OCI-LY7 (cell line): Measurements from ENCODE around the gene TMEM95. TPM values are rescaled to one million over a fixed set of nuclear protein-coding genes. Genes with fewer than 3 reads are reported as not detected.

ENCODE experiments used
- BruUV-seq: library from RNA; stranded (reverse); fragments of 400-500 nt; replicated peaks from 2 replicates; lab custom pipeline; 2021; lab: Mats Ljungman, UMichigan
- CTCF ChIA-PET: fragments of 300-600 bp; sonication (Branson Sonifier 250); formaldehyde crosslinking; loops from one replicate; lab custom pipeline; 2022; ENCODE audit warnings: antibody characterized with exemption; ENCODE audit not compliant: unreplicated experiment; lab: Charles Lee
- POLR2A ChIA-PET: fragments of 300-600 bp; sonication (Branson Sonifier 250); formaldehyde crosslinking; loops from one replicate; lab custom pipeline; 2022; ENCODE audit warnings: antibody characterized with exemption; lab: Charles Lee
- DNase-seq: peaks from one replicate; pipeline ENCODE4 v3.0.0-alpha.2; 2015; ENCODE audit warnings: low spot score
- H2AFZ ChIP-seq: fragments of 200-600 bp; sonication (generic), shearing (Covaris generic); 2 replicates; pipeline ENCODE4 v1.6.1; 2014; ENCODE audit warnings: mild to moderate bottlenecking, antibody characterized with exemption, low read length, moderate library complexity
- H3K27ac ChIP-seq: fragments of 200-600 bp; sonication (generic); 2 replicates; pipeline ENCODE4 v1.5.1; 2014; ENCODE audit warnings: mixed run types, low read depth, mild to moderate bottlenecking, moderate library complexity, low read length, inconsistent platforms; ENCODE audit not compliant: poor library complexity, severe bottlenecking
- H3K36me3 ChIP-seq: fragments of 200-600 bp; sonication (generic); 2 replicates; pipeline ENCODE4 v1.6.1; 2014; ENCODE audit warnings: mild to moderate bottlenecking, antibody characterized with exemption, low read length, moderate library complexity, mixed read lengths; ENCODE audit not compliant: insufficient read depth
- H3K4me1 ChIP-seq: fragments of 200-600 bp; sonication (generic); 2 replicates; pipeline ENCODE4 v1.5.1; 2014; ENCODE audit warnings: mild to moderate bottlenecking, low read length; ENCODE audit not compliant: insufficient read depth, poor library complexity, severe bottlenecking
- H3K4me2 ChIP-seq: fragments of 200-600 bp; sonication (generic); 2 replicates; pipeline ENCODE4 v1.6.1; 2014; ENCODE audit warnings: mild to moderate bottlenecking, low read length
- H3K4me3 ChIP-seq: fragments of 200-600 bp; sonication (generic); 2 replicates; pipeline ENCODE4 v1.5.1; 2014; ENCODE audit warnings: mild to moderate bottlenecking, low read depth, low read length; ENCODE audit not compliant: poor library complexity, severe bottlenecking
- H3K79me2 ChIP-seq: fragments of 200-600 bp; sonication (generic); 2 replicates; pipeline ENCODE4 v1.6.1; 2016; ENCODE audit warnings: low read depth, mild to moderate bottlenecking, low read length, moderate library complexity, mixed read lengths; ENCODE audit not compliant: insufficient read depth
- H3K9me2 ChIP-seq: fragments of 200-600 bp; sonication (generic); 2 replicates; pipeline ENCODE4 v1.6.1; 2016; ENCODE audit warnings: mild to moderate bottlenecking, low read length, mixed read lengths; ENCODE audit not compliant: insufficient read depth
- H3K9me3 ChIP-seq: fragments of 200-600 bp; sonication (generic); 2 replicates; pipeline ENCODE4 v1.6.1; 2014; ENCODE audit warnings: mild to moderate bottlenecking, mixed run types, low read length, mixed read lengths
- H4K20me1 ChIP-seq: fragments of 200-600 bp; sonication (generic); 2 replicates; pipeline ENCODE4 v1.6.1; 2014; ENCODE audit warnings: mild to moderate bottlenecking, antibody characterized with exemption, low read length, moderate library complexity, mixed read lengths; ENCODE audit not compliant: insufficient read depth
- CTCF ChIP-seq: fragments of 200-600 bp; sonication (generic); conservative IDR thresholded peaks from 2 replicates; pipeline ENCODE4 v1.5.1; 2014; ENCODE audit warnings: mild to moderate bottlenecking, antibody characterized with exemption, low read length, moderate library complexity, mixed read lengths
- EZH2phosphoT487 ChIP-seq: fragments of 200-600 bp; sonication (generic); IDR thresholded peaks from 2 replicates; pipeline ENCODE4 v1.6.1; 2018; ENCODE audit warnings: low read depth, borderline replicate concordance, mild to moderate bottlenecking, mixed run types, antibody characterized with exemption, low read length, moderate library complexity, mixed read lengths
- intact Hi-C: fragments of 100-400 bp; cut with micrococcal nuclease; formaldehyde crosslinking; loops from one replicate; pipeline ENCODE4 v1.10.0; 2022; ENCODE audit not compliant: unreplicated experiment
- total RNA-seq, 2 experiments: library from RNA; depleted of rRNA in 1 of 2; stranded (reverse); fragments of >200 nt in 1 of 2; shearing (Covaris generic) in 1 of 2; gene quantifications; 2 replicates each; pipeline ENCODE4 v1.2.3, GENCODE V29; 2014 to 2022

Gene TMEM95
- total RNA-seq, 2 experiments from 2014 or later = not detected

- ChIA-PET CTCF (no interaction called here), POLR2A (interaction anchor here (0.6 to 1.3 kb wide), 2 partner anchors 11 to 17 kb away, joined by 3 read pairs; no protein-coding TSS in a partner anchor)
- Histone ChIP-seq H3K4me1 (peaks cover 24% of the 10 kb centered on the region), H3K27ac (no peak overlapping the region), H3K4me3 (no peak overlapping the region), H4K20me1 (no peaks in the 10 kb centered on the region), H3K9me2 (no peaks in the 10 kb centered on the region), H2AFZ (no peak overlapping the region), H3K9me3 (no peaks in the 10 kb centered on the region), H3K79me2 (peaks cover 19% of the 10 kb centered on the region; the same call in 1 of the 2 replicates), H3K4me2 (no peak overlapping the region), H3K36me3 (peaks cover 57% of the 10 kb centered on the region)
- TF ChIP-seq CTCF (no peak), EZH2phosphoT487 (no peak)
- intact Hi-C loops = no loop called here
- DNase-seq = no peak
- BruUV-seq = no TSS peak
Observed at GRCh38 chr17:7326186-7326585, 28.8 kb upstream of the TMEM95 start.

- Histone ChIP-seq H3K4me3 (no peak overlapping the region), H3K79me2 (peaks cover 19% of the 10 kb centered on the region; the same call in 1 of the 2 replicates), H3K4me1 (peaks cover 33% of the 10 kb centered on the region), H2AFZ (no peak overlapping the region), H3K27ac (no peak overlapping the region), H3K36me3 (peaks cover 48% of the 10 kb centered on the region), H3K9me3 (no peaks in the 10 kb centered on the region), H4K20me1 (no peaks in the 10 kb centered on the region), H3K4me2 (no peak overlapping the region), H3K9me2 (no peaks in the 10 kb centered on the region)
- no TSS peak for BruUV-seq
- ChIA-PET CTCF (no interaction called here), POLR2A (interaction anchor here (1.3 kb wide), 1 partner anchor 11 kb away, joined by 3 read pairs; no protein-coding TSS in a partner anchor)
- no peak for DNase-seq
- TF ChIP-seq EZH2phosphoT487 (no peak), CTCF (no peak)
- intact Hi-C loops = no loop called here
Observed at GRCh38 chr17:7327056-7327455, 27.9 kb upstream of the TMEM95 start.

GRCh38 chr17:7327501-7327900, 27.5 kb upstream of the TMEM95 start:
- Histone ChIP-seq H3K36me3 (peaks cover 44% of the 10 kb centered on the region), H3K4me1 (peaks cover 37% of the 10 kb centered on the region), H3K4me2 (peak overlapping the region; percentile 95), H3K9me3 (no peaks in the 10 kb centered on the region), H3K79me2 (peaks cover 19% of the 10 kb centered on the region; the same call in 1 of the 2 replicates), H3K4me3 (peak overlapping the region; percentile 82), H2AFZ (no peak overlapping the region), H4K20me1 (no peaks in the 10 kb centered on the region), H3K9me2 (no peaks in the 10 kb centered on the region), H3K27ac (no peak overlapping the region)
- ChIA-PET CTCF (no interaction called here), POLR2A (interaction anchor here (1.3 kb wide), 1 partner anchor 10 kb away, joined by 3 read pairs; no protein-coding TSS in a partner anchor)
- TF ChIP-seq EZH2phosphoT487 = no peak
- TF ChIP-seq CTCF = no peak
- DNase-seq = no peak
- BruUV-seq = no TSS peak
- intact Hi-C loops = no loop called here
